Astrocyte (in vitro differentiated cells and primary cell): ENCODE results near the gene NOSTRIN. TPM values are rescaled to one million over a fixed set of nuclear protein-coding genes. Genes with fewer than 3 reads are reported as not detected.
"Not testable (repeated sequence)": the region's sequence is repeated elsewhere in the genome, so short reads cannot be mapped to it uniquely, and the experiment has no call there.

Source experiments
- DNase-seq: peaks from one replicate; pipeline ENCODE4 v3.0.0-alpha.2; 2010; ENCODE audit warnings: low read depth
- FAIRE-seq: peaks from 2 replicates; lab custom pipeline; 2011; peaks lifted over from hg19 to GRCh38; lab: Jason Lieb, UNC
- H2AFZ ChIP-seq: 2 replicates; pipeline ENCODE4 v1.6.0; 2012; ENCODE audit warnings: low read depth, low read length, inconsistent platforms
- H3K27ac ChIP-seq: 2 replicates; pipeline ENCODE4 v1.5.1; 2011; ENCODE audit warnings: low read depth, low read length, inconsistent platforms
- H3K27me3 ChIP-seq: 2 replicates; pipeline ENCODE4 v1.6.0; 2011; ENCODE audit warnings: low read length, inconsistent platforms; ENCODE audit not compliant: insufficient read depth
- H3K36me3 ChIP-seq: 2 replicates; pipeline ENCODE4 v1.5.1; 2011; ENCODE audit warnings: low read length, inconsistent platforms; ENCODE audit not compliant: insufficient read depth
- H3K4me1 ChIP-seq: 2 replicates; pipeline ENCODE4 v1.5.1; 2011; ENCODE audit warnings: low read length, inconsistent platforms; ENCODE audit not compliant: insufficient read depth
- H3K4me2 ChIP-seq: 2 replicates; pipeline ENCODE4 v1.6.0; 2012; ENCODE audit warnings: low read length, inconsistent platforms
- H3K4me3 ChIP-seq: 2 replicates; pipeline ENCODE4 v1.5.1; 2011; ENCODE audit warnings: low read depth, mild to moderate bottlenecking, low read length, inconsistent platforms; ENCODE audit not compliant: insufficient read depth
- H3K79me2 ChIP-seq: 2 replicates; pipeline ENCODE4 v1.6.0; 2012; ENCODE audit warnings: mild to moderate bottlenecking, low read length, inconsistent platforms; ENCODE audit not compliant: insufficient read depth
- H3K9ac ChIP-seq: 2 replicates; pipeline ENCODE4 v1.6.0; 2012; ENCODE audit warnings: mild to moderate bottlenecking, low read length, inconsistent platforms
- H3K9me3 ChIP-seq: 2 replicates; pipeline ENCODE4 v1.5.1; 2012; ENCODE audit warnings: low read depth, mild to moderate bottlenecking, low read length, inconsistent platforms; ENCODE audit not compliant: insufficient read depth
- H4K20me1 ChIP-seq: 2 replicates; pipeline ENCODE4 v1.6.0; 2012; ENCODE audit warnings: low read length, inconsistent platforms; ENCODE audit not compliant: insufficient read depth
- H3K27ac Mint-ChIP-seq: one replicate; pipeline ENCODE4 v1.8.0; 2021; ENCODE audit warnings: mild to moderate bottlenecking, mixed read lengths; ENCODE audit not compliant: unreplicated experiment
- H3K27me3 Mint-ChIP-seq: one replicate; pipeline ENCODE4 v1.8.0; 2021; ENCODE audit warnings: low read depth, mixed read lengths; ENCODE audit not compliant: unreplicated experiment
- H3K36me3 Mint-ChIP-seq: one replicate; pipeline ENCODE4 v1.8.0; 2021; ENCODE audit warnings: low read depth, mixed read lengths; ENCODE audit not compliant: unreplicated experiment
- H3K4me1 Mint-ChIP-seq: one replicate; pipeline ENCODE4 v1.8.0; 2021; ENCODE audit warnings: low read depth, mixed read lengths; ENCODE audit not compliant: unreplicated experiment
- H3K4me3 Mint-ChIP-seq: one replicate; pipeline ENCODE4 v1.8.0; 2021; ENCODE audit warnings: mild to moderate bottlenecking, moderate library complexity, mixed read lengths; ENCODE audit not compliant: unreplicated experiment
- H3K9me3 Mint-ChIP-seq: one replicate; pipeline ENCODE4 v1.8.0; 2021; ENCODE audit warnings: mild to moderate bottlenecking, mixed read lengths; ENCODE audit not compliant: unreplicated experiment
- EZH2 ChIP-seq: IDR thresholded peaks from 2 replicates; pipeline ENCODE4 v1.6.1; 2012; ENCODE audit warnings: mild to moderate bottlenecking, low read length, inconsistent platforms; ENCODE audit not compliant: insufficient read depth
- total RNA-seq: library from RNA; stranded (reverse); gene quantifications from 2 replicates; pipeline ENCODE4 v1.2.1, GENCODE V29; 2021
- TF ChIP-seq, protein P1 (sequence below): IDR thresholded peaks from 2 replicates; pipeline ENCODE4 v1.5.1; 2011; ENCODE audit warnings: low read depth, mild to moderate bottlenecking, inconsistent platforms, low read length, moderate library complexity; ENCODE audit not compliant: insufficient read depth

NOSTRIN gene
- total RNA-seq, 1 donor from 2014 or later: not detected

DNA sequence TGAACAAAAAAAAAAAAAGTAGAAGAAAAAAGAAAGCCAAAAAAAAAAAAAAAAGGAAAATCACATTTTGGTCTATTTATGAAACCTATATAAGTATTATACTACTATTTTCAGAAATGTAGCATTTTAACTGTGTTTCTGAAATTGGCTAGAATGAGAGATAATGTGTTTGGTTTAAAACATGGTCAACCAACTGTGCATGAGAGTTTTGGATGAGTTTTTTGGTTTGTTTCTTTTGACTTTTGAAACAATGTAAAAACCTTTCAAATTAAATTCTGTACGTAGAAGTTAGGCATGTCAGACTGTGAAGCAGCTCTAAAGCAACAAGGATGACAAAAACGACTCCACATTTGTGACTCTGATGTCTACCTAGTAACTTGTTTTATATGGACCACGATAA is 53.2 kb downstream of the NOSTRIN start:
- H3K27me3 ChIP-seq: no peaks in the 10 kb centered on the region
- H2AFZ ChIP-seq: no peak overlapping the region
- H3K36me3 ChIP-seq: no peaks in the 10 kb centered on the region
- Mint-ChIP-seq H3K27ac (no peak overlapping the region), H3K36me3 (no peaks in the 10 kb centered on the region), H3K4me1 (peaks cover 7% of the 10 kb centered on the region), H3K4me3 (no peak overlapping the region), H3K27me3 (no peaks in the 10 kb centered on the region), H3K9me3 (no peaks in the 10 kb centered on the region)
- DNase-seq (no peak), FAIRE-seq (no peak)
- no peaks in the 10 kb centered on the region for H4K20me1 ChIP-seq
- H3K9ac ChIP-seq: no peak overlapping the region
- TF ChIP-seq, protein P1, sequence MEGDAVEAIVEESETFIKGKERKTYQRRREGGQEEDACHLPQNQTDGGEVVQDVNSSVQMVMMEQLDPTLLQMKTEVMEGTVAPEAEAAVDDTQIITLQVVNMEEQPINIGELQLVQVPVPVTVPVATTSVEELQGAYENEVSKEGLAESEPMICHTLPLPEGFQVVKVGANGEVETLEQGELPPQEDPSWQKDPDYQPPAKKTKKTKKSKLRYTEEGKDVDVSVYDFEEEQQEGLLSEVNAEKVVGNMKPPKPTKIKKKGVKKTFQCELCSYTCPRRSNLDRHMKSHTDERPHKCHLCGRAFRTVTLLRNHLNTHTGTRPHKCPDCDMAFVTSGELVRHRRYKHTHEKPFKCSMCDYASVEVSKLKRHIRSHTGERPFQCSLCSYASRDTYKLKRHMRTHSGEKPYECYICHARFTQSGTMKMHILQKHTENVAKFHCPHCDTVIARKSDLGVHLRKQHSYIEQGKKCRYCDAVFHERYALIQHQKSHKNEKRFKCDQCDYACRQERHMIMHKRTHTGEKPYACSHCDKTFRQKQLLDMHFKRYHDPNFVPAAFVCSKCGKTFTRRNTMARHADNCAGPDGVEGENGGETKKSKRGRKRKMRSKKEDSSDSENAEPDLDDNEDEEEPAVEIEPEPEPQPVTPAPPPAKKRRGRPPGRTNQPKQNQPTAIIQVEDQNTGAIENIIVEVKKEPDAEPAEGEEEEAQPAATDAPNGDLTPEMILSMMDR: no peak
- no peak for TF ChIP-seq EZH2
- H3K4me1 ChIP-seq: no peaks in the 10 kb centered on the region
- H3K4me2 ChIP-seq: no peak overlapping the region
- H3K79me2 ChIP-seq: no peaks in the 10 kb centered on the region
- no peak overlapping the region for H3K4me3 ChIP-seq
- H3K27ac ChIP-seq: no peak overlapping the region
- H3K9me3 ChIP-seq: no peaks in the 10 kb centered on the region

DNA sequence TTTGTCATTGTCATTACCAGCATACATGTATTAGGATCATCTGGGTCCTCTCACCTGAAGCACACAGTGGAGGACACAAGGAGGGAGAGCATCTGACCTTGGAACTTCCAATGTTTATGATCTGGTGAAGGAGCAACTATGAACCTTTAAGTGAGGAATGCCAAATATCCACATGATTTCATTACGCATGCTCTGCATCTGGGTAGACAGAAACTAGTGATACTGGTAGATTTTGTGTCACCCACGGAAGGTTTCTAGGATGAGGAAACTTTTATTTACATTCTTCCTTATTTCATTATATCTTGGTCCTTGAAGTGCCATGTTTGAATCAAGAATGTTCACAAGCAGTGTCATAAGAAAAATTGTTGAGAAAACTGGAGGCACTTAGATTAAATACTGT is 55.7 kb downstream of the NOSTRIN start:
- Mint-ChIP-seq H3K36me3 (no peaks in the 10 kb centered on the region), H3K27me3 (no peaks in the 10 kb centered on the region), H3K4me3 (no peak overlapping the region), H3K27ac (no peak overlapping the region), H3K4me1 (peaks cover 2% of the 10 kb centered on the region), H3K9me3 (no peaks in the 10 kb centered on the region)
- Histone ChIP-seq H2AFZ (no peak overlapping the region), H3K4me1 (no peaks in the 10 kb centered on the region), H3K36me3 (no peaks in the 10 kb centered on the region), H3K9ac (no peak overlapping the region), H4K20me1 (no peaks in the 10 kb centered on the region), H3K4me2 (no peak overlapping the region), H3K27me3 (no peaks in the 10 kb centered on the region), H3K4me3 (no peak overlapping the region), H3K9me3 (no peaks in the 10 kb centered on the region), H3K79me2 (no peaks in the 10 kb centered on the region), H3K27ac (no peak overlapping the region)
- DNase-seq (no peak), FAIRE-seq (no peak)
- TF ChIP-seq EZH2: no peak
- TF ChIP-seq, protein P1: no peak

DNA sequence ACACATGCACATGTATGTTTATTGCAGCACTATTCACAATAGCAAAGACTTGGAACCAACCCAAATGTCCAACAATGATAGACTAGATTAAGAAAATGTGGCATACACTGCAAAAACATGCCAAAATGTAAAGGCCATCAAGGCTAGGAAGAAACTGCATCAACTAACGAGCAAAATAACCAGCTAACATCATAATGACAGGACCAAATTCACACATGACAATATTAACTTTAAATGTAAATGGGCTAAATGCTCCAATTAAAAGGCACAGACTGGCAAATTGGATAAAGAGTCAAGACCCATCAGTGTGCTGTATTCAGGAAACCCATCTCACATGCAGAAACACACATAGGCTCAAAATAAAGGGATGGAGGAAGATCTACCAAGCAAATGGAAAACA is 64.7 kb downstream of the NOSTRIN start:
- H3K79me2 ChIP-seq, H3K27ac Mint-ChIP-seq, H3K36me3 ChIP-seq, H3K4me1 Mint-ChIP-seq, H3K4me2 ChIP-seq, H4K20me1 ChIP-seq, H2AFZ ChIP-seq, FAIRE-seq, H3K9ac ChIP-seq, H3K4me3 Mint-ChIP-seq, H3K27me3 ChIP-seq, H3K4me1 ChIP-seq, H3K36me3 Mint-ChIP-seq, H3K27me3 Mint-ChIP-seq, DNase-seq, H3K9me3 Mint-ChIP-seq, H3K9me3 ChIP-seq, H3K4me3 ChIP-seq, H3K27ac ChIP-seq: not testable (repeated sequence)

DNA sequence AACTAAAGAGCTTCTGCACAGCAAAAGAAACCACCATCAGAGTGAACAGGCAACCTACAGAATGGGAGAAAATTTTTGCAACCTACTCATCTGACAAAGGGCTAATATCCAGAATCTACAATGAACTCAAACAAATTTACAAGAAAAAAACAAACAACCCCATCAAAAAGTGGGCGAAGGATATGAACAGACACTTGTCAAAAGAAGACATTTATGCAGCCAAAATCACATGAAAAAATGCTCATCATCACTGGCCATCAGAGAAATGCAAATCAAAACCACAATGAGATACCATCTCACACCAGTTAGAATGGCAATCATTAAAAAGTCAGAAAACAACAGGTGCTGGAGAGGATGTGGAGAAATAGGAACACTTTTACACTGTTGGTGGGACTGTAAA is 67.9 kb downstream of the NOSTRIN start:
- H3K27ac ChIP-seq, H3K27ac Mint-ChIP-seq, H3K4me2 ChIP-seq, H3K79me2 ChIP-seq, H3K27me3 ChIP-seq, H3K27me3 Mint-ChIP-seq, H3K4me1 ChIP-seq, H3K9ac ChIP-seq, H3K9me3 Mint-ChIP-seq, H3K9me3 ChIP-seq, H3K36me3 ChIP-seq, DNase-seq, H4K20me1 ChIP-seq, H3K4me1 Mint-ChIP-seq, H2AFZ ChIP-seq, FAIRE-seq, H3K4me3 Mint-ChIP-seq, H3K36me3 Mint-ChIP-seq, H3K4me3 ChIP-seq: not testable (repeated sequence)

DNA sequence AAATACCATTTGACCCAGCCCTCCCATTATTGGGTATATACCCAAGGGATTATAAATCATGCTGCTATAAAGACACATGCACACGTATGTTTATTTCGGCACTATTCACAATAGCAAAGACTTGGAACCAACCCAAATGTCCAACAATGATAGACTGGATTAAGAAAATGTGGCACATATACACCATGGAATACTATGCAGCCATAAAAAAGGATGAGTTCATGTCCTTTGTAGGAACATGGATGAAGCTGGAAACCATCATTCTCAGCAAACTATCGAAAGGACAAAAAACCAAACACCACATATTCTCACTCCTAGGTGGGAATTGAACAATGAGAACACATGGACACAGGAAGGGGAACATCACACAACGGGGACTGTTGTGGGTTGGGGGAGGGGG is 68.4 kb downstream of the NOSTRIN start:
- not testable (repeated sequence) for H3K4me3 ChIP-seq, H3K9me3 ChIP-seq, H3K27me3 ChIP-seq, H3K4me2 ChIP-seq, H2AFZ ChIP-seq, H3K27ac Mint-ChIP-seq, H3K4me1 Mint-ChIP-seq, H3K4me1 ChIP-seq, H3K36me3 Mint-ChIP-seq, H4K20me1 ChIP-seq, H3K9me3 Mint-ChIP-seq, H3K9ac ChIP-seq, H3K4me3 Mint-ChIP-seq, H3K27me3 Mint-ChIP-seq, FAIRE-seq, H3K36me3 ChIP-seq, DNase-seq, H3K27ac ChIP-seq, H3K79me2 ChIP-seq
